Endometrial microvascular endothelial cells (primary cell): ENCODE results near the gene SLC2A14. TPM values are rescaled to one million over a fixed set of nuclear protein-coding genes. Genes with fewer than 3 reads are reported as not detected.
"Not testable (repeated sequence)": the region's sequence is repeated elsewhere in the genome, so short reads cannot be mapped to it uniquely, and the experiment has no call there.

ENCODE experiments used
- in situ Hi-C: cut with HindIII; loops from 2 replicates; pipeline ENCODE4 v1.10.0; 2017; ENCODE audit warnings: low sequenced_read_pairs, low pct_unique_long_range_greater_than_20kb; ENCODE audit errors: inconsistent ontology term
- total RNA-seq: library from RNA; depleted of rRNA; stranded (reverse); fragments of >200 nt; gene quantifications from one replicate; pipeline ENCODE4 v1.2.3, GENCODE V29; 2015; ENCODE audit errors: inconsistent ontology term

Gene SLC2A14
- total RNA-seq, 1 donor from 2014 or later = not detected

GRCh38 chr12:7839848-7840247 is 32.9 kb downstream of the SLC2A14 start:
- in situ Hi-C loops = not testable (repeated sequence)

GRCh38 chr12:7839226-7839625 is 33.5 kb downstream of the SLC2A14 start:
- in situ Hi-C loops = not testable (repeated sequence)

GRCh38 chr12:7837366-7837765 is 35.3 kb downstream of the SLC2A14 start:
- in situ Hi-C loops = no loop called here

- in situ Hi-C loops = no loop called here
Measured at GRCh38 chr12:7835766-7836165, 36.9 kb downstream of the SLC2A14 start.

- in situ Hi-C loops = no loop called here
Measured at GRCh38 chr12:7835116-7835515, 37.6 kb downstream of the SLC2A14 start.

GRCh38 chr12:7834701-7835100 is 38.0 kb downstream of the SLC2A14 start:
- in situ Hi-C loops = no loop called here

GRCh38 chr12:7833831-7834230 is 38.9 kb downstream of the SLC2A14 start:
- in situ Hi-C loops = no loop called here

- in situ Hi-C loops = not testable (repeated sequence)
Measured at GRCh38 chr12:7833201-7833600, 39.5 kb downstream of the SLC2A14 start.

- in situ Hi-C loops = no loop called here
Measured at GRCh38 chr12:7832059-7832696, 40.5 kb downstream of the SLC2A14 start.

GRCh38 chr12:7829737-7830136 is 43.0 kb downstream of the SLC2A14 start:
- in situ Hi-C loops = not testable (repeated sequence)

- in situ Hi-C loops = not testable (repeated sequence)
Measured at GRCh38 chr12:7825754-7826153, 47.0 kb downstream of the SLC2A14 start.

GRCh38 chr12:7806863-7807487 is 65.7 kb downstream of the SLC2A14 start:
- in situ Hi-C loops = no loop called here

GRCh38 chr12:7806319-7806718 is 66.4 kb downstream of the SLC2A14 start:
- in situ Hi-C loops = not testable (repeated sequence)

GRCh38 chr12:7801460-7801859 is 71.3 kb downstream of the SLC2A14 start:
- in situ Hi-C loops = no loop called here

- in situ Hi-C loops = not testable (repeated sequence)
Measured at GRCh38 chr12:7798750-7799308, 73.9 kb downstream of the SLC2A14 start.

- in situ Hi-C loops = no loop called here
Measured at GRCh38 chr12:7797698-7798398, 74.9 kb downstream of the SLC2A14 start.

GRCh38 chr12:7797269-7797668 is 75.4 kb downstream of the SLC2A14 start:
- in situ Hi-C loops = not testable (repeated sequence)

GRCh38 chr12:7793211-7793610 is 79.5 kb downstream of the SLC2A14 start:
- in situ Hi-C loops = no loop called here

GRCh38 chr12:7788884-7789528 is 83.7 kb downstream of the SLC2A14 start, which contains the start of gene NANOG:
Gene NANOG, plus strand, starts transcription at chr12:7789402. Its CDS starts 213 bp downstream, at chr12:7789615.
- in situ Hi-C loops = not testable (repeated sequence)
